ENCODE measurements around the gene HDGFL2. TPM values are rescaled to one million over a fixed set of nuclear protein-coding genes. Genes with fewer than 3 reads are reported as not detected.
"Not testable (repeated sequence)": the region's sequence is repeated elsewhere in the genome, so short reads cannot be mapped to it uniquely, and the experiment has no call there.

HDGFL2 gene
- total RNA-seq, 1 experiment from 2014 or later, result 71.4 TPM

DNA sequence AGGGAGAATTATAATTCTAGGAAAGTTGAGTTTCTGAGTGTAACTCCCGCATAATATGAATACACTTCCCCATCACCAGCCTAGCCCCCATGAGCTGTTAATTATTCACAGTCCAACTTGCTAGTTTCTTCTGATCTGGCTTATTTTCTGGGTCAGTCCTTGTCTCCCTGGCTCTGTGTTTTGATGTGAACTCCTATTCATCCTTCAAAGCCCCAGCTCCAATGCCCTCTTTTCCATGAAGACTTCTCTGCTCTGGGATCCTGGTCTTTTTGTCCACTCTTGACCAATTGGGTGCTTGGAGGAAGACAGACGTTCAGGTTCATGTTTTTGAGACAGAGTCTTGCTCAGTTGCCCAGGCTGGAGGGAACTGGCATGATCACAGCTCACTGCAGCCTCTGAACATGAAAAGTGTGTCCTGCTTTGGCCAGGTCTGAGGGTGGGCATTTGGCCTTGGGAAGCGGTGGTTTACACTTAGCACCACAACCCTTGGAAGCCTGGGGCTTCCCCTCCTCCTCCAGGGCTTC, 67.1 kb downstream of the HDGFL2 start:
- Histone ChIP-seq H3K9me3 (replicated peaks) (peaks cover 5% of the 10 kb centered on the region), H3K4me3 (no peak overlapping the region), H3K4me1 (replicated peaks) (no peaks in the 10 kb centered on the region), H3K27me3 (replicated peaks) (peaks cover 29% of the 10 kb centered on the region), H3K27ac (no peak overlapping the region), H3K36me3 (no peaks in the 10 kb centered on the region)
- no peak for DNase-seq (ENCODE audit: low read depth in 1 of 2, low spot score in 2 of 2)

- H3K36me3 ChIP-seq, result no peaks in the 10 kb centered on the region
- no peaks in the 10 kb centered on the region for H3K4me1 ChIP-seq (replicated peaks)
- no peak within 1 kb of the TSS for H3K27ac ChIP-seq
Measured at GRCh38 chr19:4539693-4540581, 67.8 kb downstream of the HDGFL2 start, which contains the start of gene LRG1. LRG1 (minus strand) TSS chr19:4540036; CDS start chr19:4540013, 23 bp downstream.

GRCh38 chr19:4541114-4541805, 69.2 kb downstream of the HDGFL2 start:
- Histone ChIP-seq H3K27ac (no peak overlapping the region), H3K4me1 (replicated peaks) (no peaks in the 10 kb centered on the region), H3K27me3 (replicated peaks) (peaks cover 17% of the 10 kb centered on the region), H3K4me3 (no peak overlapping the region), H3K36me3 (no peaks in the 10 kb centered on the region), H3K9me3 (replicated peaks) (peaks cover 5% of the 10 kb centered on the region)
- DNase-seq (ENCODE audit: low read depth in 1 of 2, low spot score in 2 of 2), result no peak

More at GRCh38 chr19:4539693-4540581, 67.8 kb downstream of the HDGFL2 start, which contains the start of gene LRG1:
- Histone ChIP-seq H3K27me3 (replicated peaks) (peaks cover 25% of the 10 kb centered on the region), H3K4me3 (no peak within 1 kb of the TSS), H3K9me3 (replicated peaks) (peaks cover 5% of the 10 kb centered on the region)
- no peak for DNase-seq (ENCODE audit: low read depth in 1 of 2, low spot score in 2 of 2)

GRCh38 chr19:4541806-4542145, 69.7 kb downstream of the HDGFL2 start:
- H3K9me3 ChIP-seq (replicated peaks); H3K36me3 ChIP-seq; H3K4me3 ChIP-seq; DNase-seq (ENCODE audit: low read depth in 1 of 2, low spot score in 2 of 2); H3K27ac ChIP-seq; H3K4me1 ChIP-seq (replicated peaks): not testable (repeated sequence)
- peaks cover 20% of the 10 kb centered on the region for H3K27me3 ChIP-seq (replicated peaks)

GRCh38 chr19:4542896-4543841, 71.1 kb downstream of the HDGFL2 start:
- peaks cover 24% of the 10 kb centered on the region for H3K27me3 ChIP-seq (replicated peaks)
- peaks cover 5% of the 10 kb centered on the region for H3K9me3 ChIP-seq (replicated peaks)
- no peak overlapping the region for H3K4me3 ChIP-seq
- H3K27ac ChIP-seq, result no peak overlapping the region
- no peak for DNase-seq (ENCODE audit: low read depth in 1 of 2, low spot score in 2 of 2)
- no peaks in the 10 kb centered on the region for H3K4me1 ChIP-seq (replicated peaks)
- no peaks in the 10 kb centered on the region for H3K36me3 ChIP-seq

DNA sequence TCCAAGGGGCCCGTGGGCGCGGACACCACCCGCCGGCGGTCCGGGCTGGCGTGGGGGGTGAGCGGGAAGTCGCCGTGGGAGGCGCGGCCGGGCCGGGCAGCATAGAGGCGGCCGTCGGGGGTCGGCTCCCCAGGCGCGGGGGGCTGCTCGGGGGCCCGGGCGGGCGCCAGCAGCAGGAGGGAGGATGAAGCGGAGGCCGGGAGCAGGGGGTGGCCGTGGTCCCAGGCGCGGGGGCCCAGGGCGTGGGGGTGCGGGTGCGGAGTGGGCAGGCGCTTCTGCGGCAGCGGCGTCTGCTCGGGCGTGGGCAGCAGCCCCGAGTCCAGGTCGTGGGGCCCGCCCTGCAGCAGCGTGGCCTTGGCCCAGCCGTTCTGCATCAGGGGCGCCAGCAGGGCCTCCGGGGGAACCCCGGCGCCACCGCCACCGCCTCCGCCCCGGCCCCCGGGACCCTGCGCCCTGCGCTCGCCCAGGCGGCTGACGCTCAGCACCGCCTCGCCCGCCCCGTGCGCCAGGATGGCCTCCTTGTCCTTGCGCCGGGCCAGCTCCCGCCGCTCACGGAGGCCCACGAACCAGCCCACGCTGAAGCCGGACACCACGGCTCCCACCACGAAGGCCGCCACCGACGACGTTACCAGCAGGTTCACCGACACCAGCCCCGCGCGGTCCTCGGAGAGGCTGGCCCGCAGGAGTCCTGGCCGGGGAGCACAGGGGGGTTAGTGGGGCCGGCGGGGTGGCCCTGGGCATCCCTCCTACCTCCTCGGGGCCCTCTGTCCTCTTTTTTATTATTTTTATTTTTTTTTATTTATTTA, 71.9 kb downstream of the HDGFL2 start:
- no peaks in the 10 kb centered on the region for H3K4me1 ChIP-seq (replicated peaks)
- H3K9me3 ChIP-seq (replicated peaks), result peaks cover 5% of the 10 kb centered on the region
- no peak overlapping the region for H3K27ac ChIP-seq
- no peak for DNase-seq (ENCODE audit: low read depth in 1 of 2, low spot score in 2 of 2)
- no peaks in the 10 kb centered on the region for H3K36me3 ChIP-seq
- no peak overlapping the region for H3K4me3 ChIP-seq
- peaks cover 25% of the 10 kb centered on the region for H3K27me3 ChIP-seq (replicated peaks)

DNA sequence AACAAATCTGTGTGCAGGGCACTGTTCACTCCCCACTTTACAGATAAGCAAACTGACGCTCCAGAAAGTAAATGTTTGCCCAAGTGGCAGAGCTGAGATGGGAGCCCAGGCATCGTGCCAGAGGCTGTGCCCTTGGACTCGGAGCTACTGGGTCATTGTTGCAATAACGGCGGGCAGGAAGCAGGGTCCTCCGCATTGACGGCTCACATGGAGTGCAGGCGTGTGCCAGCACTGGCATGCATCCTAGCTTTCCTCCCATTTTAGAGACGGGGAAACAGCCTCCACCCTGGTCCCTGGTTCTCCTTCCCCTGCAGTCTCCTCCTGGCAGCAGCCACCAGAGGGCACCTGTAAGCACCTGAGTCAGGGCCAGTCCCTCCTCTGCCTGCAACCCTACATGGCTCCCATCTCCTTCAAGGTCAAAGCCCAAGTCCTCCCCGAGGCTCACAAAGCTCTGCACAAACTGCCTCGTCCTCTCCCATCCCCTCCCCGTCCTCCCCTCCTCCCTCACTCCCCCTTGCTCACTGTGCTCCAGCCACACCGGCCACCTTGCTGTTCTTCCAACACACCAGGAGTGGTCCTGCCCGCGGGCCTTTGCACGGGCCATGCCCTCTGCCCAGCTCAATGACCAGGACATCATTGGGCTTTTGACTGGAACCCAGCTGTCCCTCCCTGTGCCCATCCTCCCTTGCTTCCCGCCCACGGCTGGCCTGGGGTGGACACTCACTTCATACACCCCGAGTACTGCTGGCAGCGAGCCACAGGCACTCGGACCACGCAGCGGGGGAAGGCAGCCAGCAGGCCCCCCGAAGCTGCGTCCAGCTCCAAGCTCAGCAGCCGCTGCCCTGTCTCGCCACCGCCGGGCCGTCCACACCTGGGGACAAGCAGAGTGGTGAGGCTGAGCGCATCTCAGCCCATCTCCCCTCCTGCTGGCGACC, 75.5 kb downstream of the HDGFL2 start:
- no peaks in the 10 kb centered on the region for H3K36me3 ChIP-seq
- H3K27ac ChIP-seq, result no peak overlapping the region
- no peak overlapping the region for H3K4me3 ChIP-seq
- no peak for DNase-seq (ENCODE audit: low read depth in 1 of 2, low spot score in 2 of 2)
- no peaks in the 10 kb centered on the region for H3K4me1 ChIP-seq (replicated peaks)
- H3K27me3 ChIP-seq (replicated peaks), result peaks cover 18% of the 10 kb centered on the region; the same call in 1 of the 2 replicates
- no peaks in the 10 kb centered on the region for H3K9me3 ChIP-seq (replicated peaks)

GRCh38 chr19:4548238-4548584, 76.1 kb downstream of the HDGFL2 start:
- DNase-seq (ENCODE audit: low read depth in 1 of 2, low spot score in 2 of 2), result no peak
- Histone ChIP-seq H3K4me3 (no peak overlapping the region), H3K4me1 (replicated peaks) (no peaks in the 10 kb centered on the region), H3K27me3 (replicated peaks) (peaks cover 18% of the 10 kb centered on the region; the same call in 1 of the 2 replicates), H3K27ac (no peak overlapping the region), H3K36me3 (no peaks in the 10 kb centered on the region), H3K9me3 (replicated peaks) (no peaks in the 10 kb centered on the region)

GRCh38 chr19:4550018-4550417, 77.9 kb downstream of the HDGFL2 start:
- H3K4me3 ChIP-seq, result no peak overlapping the region
- peaks cover 15% of the 10 kb centered on the region; the same call in 1 of the 2 replicates for H3K27me3 ChIP-seq (replicated peaks)
- H3K36me3 ChIP-seq, result no peaks in the 10 kb centered on the region
- H3K9me3 ChIP-seq (replicated peaks), result no peaks in the 10 kb centered on the region
- no peak for DNase-seq (ENCODE audit: low read depth in 1 of 2, low spot score in 2 of 2)
- H3K4me1 ChIP-seq (replicated peaks), result no peaks in the 10 kb centered on the region
- H3K27ac ChIP-seq, result no peak overlapping the region

DNA sequence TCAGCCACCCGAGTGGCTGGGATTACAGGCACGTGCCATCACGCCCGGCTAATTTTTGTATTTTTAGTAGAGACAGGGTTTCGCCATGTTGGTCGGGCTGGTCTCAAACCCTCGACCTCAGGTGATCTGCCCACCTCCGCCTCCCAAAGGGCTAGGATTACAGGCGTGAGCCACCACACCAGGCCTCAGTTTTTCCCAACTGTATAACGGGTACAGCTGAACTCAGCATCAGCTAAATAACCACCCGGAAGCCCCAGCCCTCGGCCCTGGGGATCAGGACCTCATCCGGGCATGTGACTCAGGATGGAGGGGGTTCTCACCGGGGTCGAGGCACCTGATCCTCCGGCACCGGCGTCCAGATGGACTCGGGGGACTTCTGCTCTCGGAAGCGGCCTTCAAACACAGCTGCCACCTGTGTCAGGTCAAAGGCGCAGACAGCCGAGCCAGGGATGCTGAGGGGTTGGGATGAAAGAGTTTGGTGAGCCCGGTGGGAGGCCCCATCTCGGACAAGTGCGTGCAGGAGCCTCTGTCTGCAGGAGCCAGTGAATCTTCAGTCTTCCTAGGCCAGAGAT, 78.5 kb downstream of the HDGFL2 start:
- no peaks in the 10 kb centered on the region for H3K9me3 ChIP-seq (replicated peaks)
- no peak for DNase-seq (ENCODE audit: low read depth in 1 of 2, low spot score in 2 of 2)
- H3K4me3 ChIP-seq, result no peak overlapping the region
- peaks cover 15% of the 10 kb centered on the region; the same call in 1 of the 2 replicates for H3K27me3 ChIP-seq (replicated peaks)
- H3K4me1 ChIP-seq (replicated peaks), result no peaks in the 10 kb centered on the region
- no peaks in the 10 kb centered on the region for H3K36me3 ChIP-seq
- H3K27ac ChIP-seq, result no peak overlapping the region
